ENCODE measurements around the gene DDIT4.
"Not testable (repeated sequence)": the region's sequence is repeated elsewhere in the genome, so short reads cannot be mapped to it uniquely, and the experiment has no call there.

Gene DDIT4

DNA sequence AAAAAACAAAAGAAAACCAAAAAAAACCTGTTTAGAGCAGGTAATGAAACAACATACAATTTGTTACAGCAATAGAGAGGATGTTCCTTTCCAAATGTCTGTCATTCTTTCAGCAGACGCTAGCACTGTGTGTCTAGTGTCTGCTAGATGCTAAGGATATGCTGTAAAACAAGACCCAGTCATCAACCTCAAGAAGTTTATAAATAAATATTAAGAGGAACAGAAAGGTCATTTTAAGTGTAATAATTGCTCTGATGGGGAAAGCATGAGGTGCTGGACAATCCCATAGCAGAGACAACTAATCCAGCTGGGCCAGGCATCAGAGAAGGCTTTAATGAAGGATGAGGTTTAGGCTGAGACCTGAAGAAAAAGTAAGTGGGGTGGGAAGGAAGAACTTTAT, 34.3 kb upstream of the DDIT4 start:
- no peak overlapping the region for H3K9ac ChIP-seq (ENCODE audit: low read depth, low read length)
- no peaks in the 10 kb centered on the region for H3K9me3 ChIP-seq (ENCODE audit: control insufficient read depth, insufficient read depth, low read length)
- no peak overlapping the region for H3K4me3 ChIP-seq (ENCODE audit: low read depth, low read length)
- no peaks in the 10 kb centered on the region for H3K4me1 ChIP-seq (ENCODE audit: control insufficient read depth, insufficient read depth, low read length)
- H3K27me3 ChIP-seq (ENCODE audit: control insufficient read depth, insufficient read depth, low read length): no peaks in the 10 kb centered on the region
- peaks cover 3% of the 10 kb centered on the region for H3K36me3 ChIP-seq (ENCODE audit: control insufficient read depth, insufficient read depth, low read length)

DNA sequence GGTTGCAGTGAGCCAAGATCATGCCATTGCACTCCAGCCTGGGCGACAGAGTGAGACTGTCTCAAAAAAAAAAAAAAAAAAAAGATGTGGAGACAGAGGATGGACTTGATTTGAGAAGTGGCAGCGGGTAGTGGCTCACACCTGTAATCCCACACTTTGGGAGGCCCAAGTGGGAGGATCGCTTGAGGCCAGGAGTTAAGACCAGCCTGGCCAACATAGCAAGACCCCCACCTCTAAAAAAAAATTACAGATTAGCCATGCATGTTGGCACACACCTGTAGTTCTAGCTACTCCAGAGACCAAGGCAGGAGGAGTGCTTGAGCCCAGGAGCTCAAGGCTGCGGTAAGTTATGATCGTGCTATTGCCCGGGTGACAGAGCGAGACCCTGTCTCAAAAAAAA, 33.4 kb upstream of the DDIT4 start:
- Histone ChIP-seq H3K9ac (ENCODE audit: low read depth, low read length) (no peak overlapping the region), H3K27me3 (ENCODE audit: control insufficient read depth, insufficient read depth, low read length) (no peaks in the 10 kb centered on the region), H3K4me3 (ENCODE audit: low read depth, low read length) (no peak overlapping the region), H3K4me1 (ENCODE audit: control insufficient read depth, insufficient read depth, low read length) (no peaks in the 10 kb centered on the region), H3K9me3 (ENCODE audit: control insufficient read depth, insufficient read depth, low read length) (no peaks in the 10 kb centered on the region), H3K36me3 (ENCODE audit: control insufficient read depth, insufficient read depth, low read length) (no peaks in the 10 kb centered on the region)

DNA sequence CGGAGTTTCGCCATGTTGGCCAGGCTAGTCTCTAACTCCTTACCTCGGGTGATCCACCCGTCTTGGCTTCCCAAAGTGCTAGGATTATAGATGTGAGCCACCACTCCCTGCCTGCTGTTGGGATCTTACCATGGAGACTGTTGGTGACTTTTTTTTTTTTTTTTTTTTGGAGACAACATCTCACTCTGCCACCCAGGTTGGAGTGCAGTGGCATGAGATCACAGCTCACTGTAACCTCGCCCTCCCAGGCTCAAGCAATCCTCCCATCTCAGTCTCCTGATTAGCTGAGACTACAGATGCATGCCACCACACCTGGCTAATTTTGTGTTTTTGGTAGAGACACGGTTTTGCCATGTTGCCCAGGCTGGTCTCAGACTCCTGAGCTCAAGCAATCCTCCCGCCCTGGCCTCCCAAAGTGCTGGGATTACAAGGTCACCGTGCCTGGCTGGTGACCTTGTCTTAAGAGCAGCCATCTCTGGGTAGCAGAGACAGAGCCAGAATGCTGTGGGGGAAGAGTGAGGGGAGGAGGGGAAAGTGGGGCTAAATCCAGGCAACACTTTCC, 32.0 kb upstream of the DDIT4 start:
- Histone ChIP-seq H3K9ac (ENCODE audit: low read depth, low read length) (no peak overlapping the region), H3K36me3 (ENCODE audit: control insufficient read depth, insufficient read depth, low read length) (no peaks in the 10 kb centered on the region), H3K9me3 (ENCODE audit: control insufficient read depth, insufficient read depth, low read length) (no peaks in the 10 kb centered on the region), H3K4me3 (ENCODE audit: low read depth, low read length) (no peak overlapping the region), H3K4me1 (ENCODE audit: control insufficient read depth, insufficient read depth, low read length) (no peaks in the 10 kb centered on the region), H3K27me3 (ENCODE audit: control insufficient read depth, insufficient read depth, low read length) (no peaks in the 10 kb centered on the region)

DNA sequence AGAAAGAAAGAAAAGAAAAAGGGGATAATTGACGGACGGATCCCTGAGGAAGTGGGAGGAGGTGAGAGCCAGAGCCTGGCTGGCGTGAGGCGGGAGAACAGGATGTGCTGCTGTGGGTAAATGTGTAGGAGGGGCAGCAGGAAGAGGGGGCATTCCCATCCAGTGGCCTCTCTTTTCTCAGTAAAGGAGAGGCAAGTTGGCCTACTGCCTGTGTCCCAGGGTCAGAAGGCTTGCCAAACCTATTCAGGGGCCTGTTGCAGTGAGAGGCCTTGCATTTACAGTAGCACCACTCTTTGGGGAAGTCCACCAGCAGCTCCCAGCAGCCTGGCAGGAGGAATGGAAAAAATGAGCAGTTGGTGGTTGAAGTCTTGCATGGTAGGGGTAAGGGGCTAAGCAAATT, 31.0 kb upstream of the DDIT4 start:
- no peaks in the 10 kb centered on the region for H3K4me1 ChIP-seq (ENCODE audit: control insufficient read depth, insufficient read depth, low read length)
- H3K36me3 ChIP-seq (ENCODE audit: control insufficient read depth, insufficient read depth, low read length): no peaks in the 10 kb centered on the region

DNA sequence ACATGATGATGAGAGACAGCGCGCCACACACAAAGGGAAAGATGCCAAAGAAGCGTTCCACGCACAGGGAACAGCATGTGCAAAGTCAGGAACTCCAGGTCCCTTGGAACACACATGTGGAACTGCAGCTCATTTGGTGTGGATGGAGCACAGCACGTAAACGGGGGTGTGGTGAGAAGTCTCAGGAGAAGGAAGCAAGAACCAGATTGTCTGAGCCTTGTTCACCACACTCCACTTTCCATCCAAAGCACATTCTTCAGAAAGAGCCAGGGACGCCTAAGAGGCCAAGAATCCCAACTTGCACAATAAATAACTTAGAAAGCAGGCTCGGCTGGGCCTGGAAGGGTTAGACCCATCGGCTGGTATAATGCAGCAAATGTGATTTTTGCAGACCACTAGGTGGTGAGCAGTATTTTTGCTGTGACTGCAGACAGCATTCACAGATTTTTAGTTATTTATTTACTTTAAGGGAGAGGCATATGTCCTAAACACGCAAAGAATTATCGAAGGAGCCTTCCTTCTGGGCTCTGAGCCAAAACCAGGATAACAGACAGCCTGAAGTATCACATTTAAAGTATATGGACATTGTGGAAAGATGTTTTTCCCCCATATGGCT, 29.8 kb upstream of the DDIT4 start:
- H3K36me3 ChIP-seq (ENCODE audit: control insufficient read depth, insufficient read depth, low read length): no peaks in the 10 kb centered on the region
- H3K27me3 ChIP-seq (ENCODE audit: control insufficient read depth, insufficient read depth, low read length): no peaks in the 10 kb centered on the region
- peaks cover 10% of the 10 kb centered on the region for H3K4me1 ChIP-seq (ENCODE audit: control insufficient read depth, insufficient read depth, low read length)
- no peak overlapping the region for H3K4me3 ChIP-seq (ENCODE audit: low read depth, low read length)
- H3K9me3 ChIP-seq (ENCODE audit: control insufficient read depth, insufficient read depth, low read length): no peaks in the 10 kb centered on the region
- no peak overlapping the region for H3K9ac ChIP-seq (ENCODE audit: low read depth, low read length)

More for the DNA sequence above, 31.0 kb upstream of the DDIT4 start:
- Histone ChIP-seq H3K9ac (ENCODE audit: low read depth, low read length) (no peak overlapping the region), H3K4me3 (ENCODE audit: low read depth, low read length) (no peak overlapping the region), H3K27me3 (ENCODE audit: control insufficient read depth, insufficient read depth, low read length) (no peaks in the 10 kb centered on the region), H3K9me3 (ENCODE audit: control insufficient read depth, insufficient read depth, low read length) (no peaks in the 10 kb centered on the region)

DNA sequence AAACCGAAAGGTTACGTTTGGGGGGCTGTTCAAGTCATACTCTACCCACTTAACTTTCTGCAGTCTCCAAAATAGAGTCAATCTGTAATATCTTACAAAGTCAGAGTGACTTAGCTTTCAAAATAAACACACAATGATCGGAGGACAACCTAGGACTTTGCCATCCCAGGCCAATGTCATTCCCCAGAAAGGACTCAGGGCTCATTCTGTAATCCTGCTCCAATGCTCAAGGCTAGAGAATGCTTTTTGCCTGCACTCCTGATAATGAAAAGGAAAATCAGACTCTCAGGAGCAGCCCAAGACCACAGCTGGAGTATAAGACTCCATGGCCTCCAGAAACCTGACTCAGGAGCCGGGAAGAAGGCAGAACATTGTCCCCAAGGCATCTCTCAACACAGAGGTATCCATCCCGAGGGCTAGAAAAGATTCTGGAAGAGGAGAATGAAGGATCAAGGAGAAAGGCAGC, 29.1 kb upstream of the DDIT4 start:
- Histone ChIP-seq H3K9ac (ENCODE audit: low read depth, low read length) (no peak overlapping the region), H3K9me3 (ENCODE audit: control insufficient read depth, insufficient read depth, low read length) (no peaks in the 10 kb centered on the region), H3K27me3 (ENCODE audit: control insufficient read depth, insufficient read depth, low read length) (no peaks in the 10 kb centered on the region), H3K4me3 (ENCODE audit: low read depth, low read length) (no peak overlapping the region), H3K36me3 (ENCODE audit: control insufficient read depth, insufficient read depth, low read length) (no peaks in the 10 kb centered on the region), H3K4me1 (ENCODE audit: control insufficient read depth, insufficient read depth, low read length) (peaks cover 10% of the 10 kb centered on the region)

DNA sequence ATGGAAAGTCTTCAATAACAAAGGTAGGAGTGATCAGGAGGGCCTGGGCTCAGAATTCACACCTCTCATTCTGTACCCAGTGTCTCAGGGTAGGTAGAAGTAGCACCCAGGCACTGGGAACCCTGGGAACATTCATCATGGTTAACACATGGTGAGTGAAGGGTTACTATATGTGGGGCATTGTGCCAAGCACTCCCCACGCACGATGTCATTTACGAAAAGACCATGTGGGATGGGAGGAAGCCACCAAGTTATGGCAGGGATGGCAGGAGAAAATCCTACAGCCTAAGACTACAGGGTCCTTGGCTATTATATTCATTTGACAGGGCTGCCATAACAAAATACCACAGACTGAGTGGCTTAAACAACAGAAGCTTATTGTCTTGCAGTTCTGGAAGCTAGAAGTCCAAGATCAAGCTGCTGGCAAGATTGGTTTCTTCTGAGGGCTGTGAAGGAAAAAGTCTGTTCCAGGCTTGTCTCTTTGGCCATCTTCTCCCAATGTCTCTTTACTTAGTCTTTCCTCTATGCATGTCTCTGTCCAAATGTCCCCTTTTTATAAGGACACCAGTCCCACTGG, 27.7 kb upstream of the DDIT4 start:
- no peak overlapping the region for H3K9ac ChIP-seq (ENCODE audit: low read depth, low read length)
- no peak overlapping the region for H3K4me3 ChIP-seq (ENCODE audit: low read depth, low read length)
- peaks cover 10% of the 10 kb centered on the region for H3K4me1 ChIP-seq (ENCODE audit: control insufficient read depth, insufficient read depth, low read length)
- no peaks in the 10 kb centered on the region for H3K36me3 ChIP-seq (ENCODE audit: control insufficient read depth, insufficient read depth, low read length)
- no peaks in the 10 kb centered on the region for H3K27me3 ChIP-seq (ENCODE audit: control insufficient read depth, insufficient read depth, low read length)
- no peaks in the 10 kb centered on the region for H3K9me3 ChIP-seq (ENCODE audit: control insufficient read depth, insufficient read depth, low read length)

DNA sequence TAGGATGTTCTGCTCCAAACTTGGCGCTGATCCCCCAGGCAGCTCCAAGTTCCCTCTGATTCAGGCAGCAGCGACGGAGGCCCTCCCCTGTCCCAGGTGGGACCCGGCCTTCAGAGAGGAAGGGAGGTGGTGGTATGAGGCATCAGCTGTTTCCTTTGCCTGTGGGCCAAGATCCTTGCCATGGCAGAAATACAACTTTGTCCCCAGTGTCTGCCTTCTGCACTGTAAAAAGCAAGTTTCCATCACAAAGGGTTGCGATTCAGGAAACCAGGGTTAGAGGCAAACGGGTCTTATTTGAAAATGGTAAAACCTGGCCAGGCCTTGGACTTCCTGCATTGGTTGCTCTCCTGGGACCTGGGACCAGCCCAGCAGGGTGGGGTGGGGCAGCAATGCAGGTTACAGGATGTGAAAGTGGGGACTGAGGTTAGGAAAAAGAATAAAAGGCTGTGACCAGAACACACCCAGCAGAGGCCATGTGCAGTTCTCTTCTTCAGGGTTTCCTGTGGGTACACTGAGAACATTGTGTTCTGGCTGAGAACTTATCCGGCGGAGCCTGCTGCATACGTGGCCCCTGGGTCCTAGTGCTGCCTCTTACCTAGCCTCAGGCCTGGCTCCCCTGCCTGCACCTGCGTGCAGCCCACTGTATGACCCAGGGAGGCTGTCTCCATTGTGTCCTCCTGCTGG, 25.1 kb upstream of the DDIT4 start:
- Histone ChIP-seq H3K9me3 (ENCODE audit: control insufficient read depth, insufficient read depth, low read length) (no peaks in the 10 kb centered on the region), H3K27me3 (ENCODE audit: control insufficient read depth, insufficient read depth, low read length) (no peaks in the 10 kb centered on the region), H3K4me1 (ENCODE audit: control insufficient read depth, insufficient read depth, low read length) (peaks cover 10% of the 10 kb centered on the region), H3K9ac (ENCODE audit: low read depth, low read length) (no peak overlapping the region), H3K4me3 (ENCODE audit: low read depth, low read length) (no peak overlapping the region), H3K36me3 (ENCODE audit: control insufficient read depth, insufficient read depth, low read length) (no peaks in the 10 kb centered on the region)

DNA sequence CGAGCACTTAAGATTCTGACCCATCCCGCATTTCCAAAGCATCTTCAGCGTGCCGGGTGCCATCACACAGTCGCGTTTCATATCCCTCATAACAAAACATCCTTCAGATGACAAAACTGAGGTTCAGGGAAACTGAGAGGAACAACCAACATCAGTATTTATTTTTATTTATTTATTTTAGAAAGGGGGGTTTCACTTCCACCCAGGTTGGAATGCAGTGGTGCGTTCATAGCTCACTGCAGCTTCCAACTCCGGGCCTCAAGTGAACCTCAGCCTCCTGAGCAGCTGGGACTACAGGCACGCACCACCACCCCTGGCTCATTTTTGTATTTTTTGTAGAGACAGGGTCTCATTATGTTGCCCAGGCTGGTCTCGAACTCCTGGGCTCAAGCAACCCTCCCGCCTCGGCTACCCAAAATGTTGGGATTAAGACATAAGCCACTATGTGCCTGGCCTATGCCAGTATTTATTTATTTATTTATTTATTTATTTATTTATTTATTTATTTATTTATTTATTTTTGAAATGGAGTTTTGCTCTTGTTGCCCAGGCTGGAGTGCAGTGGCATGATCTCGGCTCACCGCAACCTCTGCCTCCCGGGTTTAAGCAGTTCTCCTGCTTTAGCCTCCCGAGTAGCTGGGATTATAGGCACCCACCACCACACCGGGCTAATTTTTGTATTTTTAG, 24.4 kb upstream of the DDIT4 start:
- not testable (repeated sequence) for H3K9me3 ChIP-seq (ENCODE audit: control insufficient read depth, insufficient read depth, low read length); H3K9ac ChIP-seq (ENCODE audit: low read depth, low read length); H3K27me3 ChIP-seq (ENCODE audit: control insufficient read depth, insufficient read depth, low read length); H3K36me3 ChIP-seq (ENCODE audit: control insufficient read depth, insufficient read depth, low read length); H3K4me3 ChIP-seq (ENCODE audit: low read depth, low read length)
- H3K4me1 ChIP-seq (ENCODE audit: control insufficient read depth, insufficient read depth, low read length): peaks cover 11% of the 10 kb centered on the region

DNA sequence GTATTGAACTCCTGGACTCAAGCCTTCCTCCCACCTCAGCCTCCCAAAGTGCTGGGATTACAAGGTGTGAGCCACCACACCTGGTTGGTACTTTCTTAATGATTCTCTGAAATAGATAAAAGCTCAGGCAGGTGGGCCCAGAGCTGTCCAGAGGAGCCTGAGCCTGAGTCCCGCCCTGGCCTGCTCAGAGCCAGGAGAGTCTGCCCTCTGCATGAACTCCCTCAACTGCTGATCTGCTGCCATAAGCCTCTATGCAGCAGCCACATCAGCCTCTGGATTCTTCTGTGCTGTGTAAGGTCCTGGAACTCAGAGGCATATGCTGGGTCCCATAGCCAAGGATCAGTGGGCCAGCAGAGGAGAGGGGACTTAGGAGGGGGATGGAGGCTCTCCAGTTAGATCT, 23.1 kb upstream of the DDIT4 start:
- Histone ChIP-seq H3K4me3 (ENCODE audit: low read depth, low read length) (no peak overlapping the region), H3K9me3 (ENCODE audit: control insufficient read depth, insufficient read depth, low read length) (no peaks in the 10 kb centered on the region), H3K36me3 (ENCODE audit: control insufficient read depth, insufficient read depth, low read length) (no peaks in the 10 kb centered on the region), H3K9ac (ENCODE audit: low read depth, low read length) (no peak overlapping the region), H3K27me3 (ENCODE audit: control insufficient read depth, insufficient read depth, low read length) (no peaks in the 10 kb centered on the region), H3K4me1 (ENCODE audit: control insufficient read depth, insufficient read depth, low read length) (peaks cover 18% of the 10 kb centered on the region)

DNA sequence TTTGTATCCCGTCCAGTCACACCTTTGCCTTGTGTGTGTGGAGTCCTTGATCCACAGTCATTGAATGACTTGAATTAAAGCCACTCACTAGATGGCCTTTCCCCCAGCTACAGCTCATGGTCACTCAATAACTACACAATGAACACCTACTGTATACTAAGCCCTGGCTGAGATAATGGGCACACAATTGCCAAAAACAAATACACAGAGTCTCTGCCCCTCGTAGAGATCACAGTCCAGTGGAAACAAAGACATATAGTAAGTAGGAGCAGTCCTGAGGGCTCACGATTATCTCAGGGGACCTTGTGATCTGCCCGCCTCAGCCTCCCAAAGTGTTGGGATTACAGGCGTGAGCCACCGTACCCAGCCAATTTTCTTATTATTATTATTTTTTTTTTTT, 22.1 kb upstream of the DDIT4 start:
- H3K4me3 ChIP-seq (ENCODE audit: low read depth, low read length): no peak overlapping the region
- no peak overlapping the region for H3K9ac ChIP-seq (ENCODE audit: low read depth, low read length)
- H3K36me3 ChIP-seq (ENCODE audit: control insufficient read depth, insufficient read depth, low read length): no peaks in the 10 kb centered on the region
- H3K9me3 ChIP-seq (ENCODE audit: control insufficient read depth, insufficient read depth, low read length): no peaks in the 10 kb centered on the region
- H3K27me3 ChIP-seq (ENCODE audit: control insufficient read depth, insufficient read depth, low read length): no peaks in the 10 kb centered on the region
- H3K4me1 ChIP-seq (ENCODE audit: control insufficient read depth, insufficient read depth, low read length): peaks cover 18% of the 10 kb centered on the region

All from iPS-15b (cell line).